NCI-H187 (cell line): ENCODE data around the gene GFRA3.
"Not testable (repeated sequence)": the region's sequence is repeated elsewhere in the genome, so short reads cannot be mapped to it uniquely, and the experiment has no call there.

Experiments used
- DNase-seq, 2 experiments: peaks; one replicate each; lab custom pipeline; 2025; lab: John Stamatoyannopoulos, UW

Gene GFRA3, protein sequence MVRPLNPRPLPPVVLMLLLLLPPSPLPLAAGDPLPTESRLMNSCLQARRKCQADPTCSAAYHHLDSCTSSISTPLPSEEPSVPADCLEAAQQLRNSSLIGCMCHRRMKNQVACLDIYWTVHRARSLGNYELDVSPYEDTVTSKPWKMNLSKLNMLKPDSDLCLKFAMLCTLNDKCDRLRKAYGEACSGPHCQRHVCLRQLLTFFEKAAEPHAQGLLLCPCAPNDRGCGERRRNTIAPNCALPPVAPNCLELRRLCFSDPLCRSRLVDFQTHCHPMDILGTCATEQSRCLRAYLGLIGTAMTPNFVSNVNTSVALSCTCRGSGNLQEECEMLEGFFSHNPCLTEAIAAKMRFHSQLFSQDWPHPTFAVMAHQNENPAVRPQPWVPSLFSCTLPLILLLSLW

DNA sequence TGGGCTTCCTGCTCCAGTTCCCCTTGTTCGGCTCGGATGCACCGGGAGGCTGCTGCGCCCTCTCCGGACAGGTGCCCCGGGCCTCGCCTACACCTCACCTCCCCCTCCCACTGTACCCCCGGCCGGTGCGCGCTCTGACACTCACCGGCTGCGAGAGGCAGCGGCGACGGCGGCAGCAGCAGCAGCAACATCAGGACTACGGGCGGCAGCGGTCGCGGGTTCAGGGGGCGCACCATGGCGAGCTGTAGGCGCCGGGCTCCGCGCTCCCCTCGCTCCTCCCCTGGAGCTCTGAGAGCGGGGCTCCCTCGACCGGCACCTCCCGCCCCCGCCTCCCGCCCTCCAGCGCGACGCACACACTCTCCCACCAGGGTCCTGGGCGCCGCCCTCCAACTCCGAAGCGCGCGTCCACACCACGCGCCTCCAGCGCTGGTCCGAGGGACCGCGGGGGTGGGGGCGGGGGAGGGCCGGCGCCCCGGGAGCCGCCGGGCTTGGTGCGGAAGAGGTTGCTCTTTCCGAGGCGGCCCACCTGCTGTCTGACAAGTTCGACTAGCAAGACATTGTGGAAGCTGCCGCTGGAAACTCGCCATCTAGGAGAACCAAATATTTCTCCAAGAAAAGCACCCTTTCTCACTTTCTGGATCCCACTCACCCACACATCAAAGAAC, at the start of gene GFRA3:
Gene GFRA3, minus strand, starts transcription at position 433 of the 665 bp plus-strand sequence. Its CDS starts 197 bp downstream, at position 236.
- DNase-seq, result no peak

DNA sequence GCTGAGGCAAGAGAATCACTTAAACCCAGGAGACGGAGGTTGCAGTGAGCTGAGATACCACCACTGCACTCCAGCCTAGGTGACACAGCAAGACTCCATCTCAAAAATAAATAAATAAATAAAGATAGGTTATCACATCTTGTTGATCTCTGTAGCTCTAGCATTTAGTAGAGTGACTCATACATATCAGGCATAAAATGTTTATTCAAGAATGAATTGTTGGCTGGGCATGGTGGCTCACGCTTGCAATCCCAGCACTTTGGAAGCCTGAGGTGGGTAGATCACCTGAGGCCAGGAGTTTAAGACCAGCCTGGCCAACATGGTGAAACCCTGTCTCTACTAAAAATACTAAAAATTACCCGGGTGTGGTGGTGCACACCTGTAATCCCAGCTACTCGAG, 43.8 kb upstream of the GFRA3 start:
- DNase-seq, result not testable (repeated sequence)

DNA sequence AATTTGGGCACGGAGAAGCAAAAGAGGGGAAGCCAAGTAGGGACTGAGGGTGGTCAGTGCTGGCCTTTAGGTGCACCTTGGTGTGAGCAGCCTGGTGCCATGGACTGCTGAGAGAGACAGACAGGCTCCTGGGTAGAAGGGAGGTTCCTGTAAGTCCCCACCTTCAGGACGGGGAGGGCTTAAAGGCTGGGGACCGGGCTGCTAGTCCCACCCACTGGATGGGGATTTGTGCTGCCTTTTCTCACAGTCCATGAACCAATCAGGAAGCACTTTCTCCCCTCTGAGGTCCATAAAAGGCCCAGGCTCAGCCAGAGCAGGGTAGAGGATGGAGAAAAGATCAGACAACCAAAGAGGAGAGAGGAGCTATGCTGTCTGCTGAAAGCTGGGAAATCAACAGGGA, 41.9 kb upstream of the GFRA3 start:
- DNase-seq, result no peak

DNA sequence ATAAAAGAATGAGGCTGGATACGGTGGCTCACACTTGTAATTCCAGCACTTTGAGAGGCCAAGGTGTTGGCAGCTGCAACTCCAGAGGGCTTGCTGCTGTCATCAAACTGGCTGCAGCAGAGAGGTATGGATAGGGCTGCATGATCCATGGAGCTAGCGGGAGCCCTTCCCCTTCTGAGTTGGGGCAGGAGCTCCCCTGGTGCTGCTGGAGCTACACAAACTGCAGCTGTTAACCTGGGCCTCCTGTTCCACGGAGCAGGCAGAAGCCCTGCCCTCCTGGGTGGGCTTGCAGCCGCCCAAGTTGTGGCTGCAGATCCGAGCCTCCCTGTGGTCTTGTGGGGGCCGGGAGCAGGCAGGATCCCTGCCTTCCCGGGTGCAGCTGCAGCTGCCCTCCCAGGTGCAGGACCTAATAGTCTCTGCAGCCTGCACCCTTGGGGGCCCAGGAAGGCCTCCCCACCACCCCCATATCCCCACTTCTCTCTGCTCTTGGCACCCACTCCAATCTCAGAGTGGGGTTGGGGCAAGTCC, 41.4 kb upstream of the GFRA3 start:
- DNase-seq, result no peak

DNA sequence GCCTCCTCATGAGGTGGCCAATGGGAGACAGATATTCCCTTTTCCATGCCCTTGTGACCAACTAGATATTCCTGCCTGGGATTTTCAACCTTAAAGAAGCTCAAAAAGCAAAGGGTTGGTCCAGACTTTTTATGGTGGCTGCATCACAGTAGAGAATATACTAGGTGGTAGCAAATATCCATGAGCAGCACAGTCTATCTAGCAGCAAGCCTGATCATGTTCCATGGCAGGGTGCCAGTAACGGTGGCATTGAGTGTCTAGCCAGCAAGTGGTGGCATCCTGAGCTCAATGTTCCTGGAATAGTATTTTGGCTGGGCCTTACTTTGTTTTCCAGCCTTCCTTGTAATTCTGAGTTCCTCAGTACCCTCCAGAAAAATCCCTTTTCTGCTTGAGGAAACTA, 31.4 kb upstream of the GFRA3 start:
- peak; percentile 16 to 40 for DNase-seq

DNA sequence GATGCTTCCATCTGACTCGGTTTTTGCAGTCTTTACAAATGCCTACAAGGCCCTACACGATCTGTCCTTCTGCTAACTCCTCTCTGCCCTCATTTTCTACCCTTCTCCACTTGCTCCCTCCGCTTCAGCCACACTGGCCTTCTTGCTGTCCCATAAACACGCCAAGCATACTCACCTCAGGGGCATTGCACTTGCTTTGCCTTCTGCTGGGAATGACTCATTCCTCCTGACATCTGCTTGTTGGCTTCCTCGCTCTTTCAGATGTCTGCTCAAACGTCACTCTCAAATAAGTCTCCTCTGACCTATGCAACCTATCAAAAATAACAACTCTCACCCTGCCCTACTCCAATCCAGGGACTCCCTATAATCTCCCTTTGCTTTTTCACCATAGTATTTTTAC, 29.0 kb upstream of the GFRA3 start:
- no peak for DNase-seq

DNA sequence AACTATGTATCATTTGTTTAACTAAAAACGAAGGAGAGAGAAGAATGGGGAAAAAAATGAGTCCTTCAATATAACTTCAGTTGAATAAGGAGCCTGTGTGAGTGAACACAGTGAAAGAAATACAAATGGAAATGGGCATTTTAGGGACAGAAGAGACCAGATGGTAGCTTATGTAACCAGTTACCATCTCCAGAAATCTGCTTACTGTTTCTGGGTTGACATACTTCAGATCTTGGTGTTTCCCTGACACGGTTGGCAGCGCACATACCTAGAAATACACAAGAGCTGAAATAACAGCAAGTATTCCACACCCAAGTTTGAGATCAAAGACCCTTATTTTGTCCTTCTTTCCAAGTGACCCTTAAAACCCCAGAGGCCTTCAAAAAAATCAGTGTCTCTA, 14.9 kb upstream of the GFRA3 start:
- DNase-seq, result no peak

DNA sequence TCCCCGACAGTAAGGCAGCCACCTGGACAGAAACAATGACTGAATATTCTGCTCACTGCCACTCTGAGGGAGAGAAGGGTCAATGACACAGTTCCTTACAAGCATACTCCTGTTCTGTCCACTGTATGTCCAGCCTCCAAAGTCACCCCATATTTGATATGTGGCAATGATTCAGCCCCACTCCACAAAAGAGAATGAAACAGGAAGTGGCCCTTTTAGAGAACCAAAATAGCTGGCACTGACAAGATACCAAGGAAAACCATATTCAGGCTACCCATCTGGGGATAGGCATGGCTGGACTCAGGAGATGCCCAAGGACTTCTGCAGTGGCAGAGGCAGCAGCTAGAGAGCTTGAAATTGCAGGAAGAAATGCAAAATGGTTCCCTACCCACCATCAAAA, 12.8 kb upstream of the GFRA3 start:
- DNase-seq, result no peak

DNA sequence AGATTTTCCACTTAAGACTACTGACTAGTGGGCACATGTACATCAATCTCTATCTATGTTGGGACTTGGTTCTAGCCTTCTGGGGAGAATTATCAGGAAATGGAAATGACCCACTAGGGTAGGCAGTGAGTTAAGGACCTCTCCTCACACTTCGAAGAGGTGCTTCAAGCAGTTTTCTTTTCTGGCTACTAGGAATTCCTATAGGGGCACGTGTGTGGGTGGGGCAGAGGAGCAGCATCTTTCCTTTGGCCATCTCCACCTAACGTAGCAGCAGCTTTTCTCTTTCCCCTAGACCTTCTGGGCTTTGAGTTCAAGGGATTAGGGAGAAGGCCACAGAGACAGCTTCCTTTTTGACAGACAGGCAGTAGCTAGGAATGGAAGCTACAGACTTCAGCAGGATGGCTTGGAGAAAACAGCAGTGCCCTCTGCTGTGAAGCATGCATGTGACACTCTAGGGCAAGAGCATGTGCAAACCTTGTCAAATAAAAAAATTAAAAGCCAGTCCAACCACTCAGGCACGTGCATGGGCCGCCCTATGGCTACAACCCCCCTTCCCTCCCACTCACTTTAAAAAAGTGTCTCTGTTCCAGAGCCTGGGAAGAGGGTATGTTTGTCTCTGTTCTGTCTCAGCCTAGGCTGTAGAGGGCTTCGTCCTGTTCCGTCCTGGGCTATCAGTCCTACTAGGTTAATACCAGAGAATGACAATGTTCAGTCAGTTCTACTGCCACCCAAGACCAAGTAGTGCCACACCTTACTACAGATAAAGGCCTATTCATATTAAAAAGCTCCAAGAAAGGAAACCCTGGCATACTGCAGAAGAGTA, 8.7 kb upstream of the GFRA3 start:
- no peak for DNase-seq

DNA sequence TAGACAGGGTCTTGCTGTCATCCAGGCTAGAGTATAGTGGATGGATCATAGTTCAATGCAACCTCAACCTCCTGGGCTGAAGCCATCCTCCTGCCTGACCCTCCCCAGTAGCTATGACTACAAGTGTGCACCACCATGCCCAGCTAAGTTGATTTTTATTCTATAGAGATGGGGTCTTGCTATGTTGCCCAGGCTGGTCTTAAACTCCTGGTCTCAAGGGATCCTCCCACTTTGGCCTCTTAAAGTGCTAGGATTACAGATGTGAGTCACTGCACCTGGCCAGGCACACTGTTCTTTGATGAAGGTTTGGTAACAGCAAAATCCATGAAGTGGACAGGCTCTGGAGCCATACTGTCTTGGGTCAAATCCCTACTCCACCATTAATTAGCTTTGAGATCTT, 6.5 kb upstream of the GFRA3 start:
- no peak for DNase-seq

DNA sequence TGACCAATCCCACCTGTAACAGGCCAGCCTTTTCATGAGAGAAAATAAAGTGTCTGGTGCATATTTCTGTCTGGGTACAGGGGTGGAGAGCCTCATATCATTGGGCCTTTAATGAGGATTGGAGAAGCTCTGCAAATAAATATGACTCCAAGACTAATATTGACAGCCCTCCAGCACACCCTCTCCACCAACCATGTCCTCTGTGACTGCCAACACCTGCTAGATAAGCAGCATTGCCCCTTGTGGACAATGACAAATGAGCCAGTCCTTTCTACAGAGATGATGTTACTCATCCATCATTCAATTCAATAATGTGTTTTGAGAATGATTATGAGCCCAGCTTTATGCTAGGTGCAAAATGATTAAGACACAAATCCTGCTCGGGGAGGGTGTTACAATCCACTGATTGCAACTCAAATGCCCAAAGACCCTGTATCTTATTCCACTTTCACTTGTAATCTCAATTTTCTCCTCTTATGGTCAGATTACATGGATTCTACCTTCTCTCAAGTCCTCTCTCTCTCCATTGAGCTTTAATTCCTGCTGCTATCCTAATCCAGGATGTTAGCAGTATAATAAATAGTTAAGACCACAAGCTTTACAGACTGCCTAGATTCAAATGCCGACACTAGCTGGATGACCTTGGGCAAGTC, 2.1 kb upstream of the GFRA3 start:
- peak in 1 of 2 experiments; percentile 5 for DNase-seq

DNA sequence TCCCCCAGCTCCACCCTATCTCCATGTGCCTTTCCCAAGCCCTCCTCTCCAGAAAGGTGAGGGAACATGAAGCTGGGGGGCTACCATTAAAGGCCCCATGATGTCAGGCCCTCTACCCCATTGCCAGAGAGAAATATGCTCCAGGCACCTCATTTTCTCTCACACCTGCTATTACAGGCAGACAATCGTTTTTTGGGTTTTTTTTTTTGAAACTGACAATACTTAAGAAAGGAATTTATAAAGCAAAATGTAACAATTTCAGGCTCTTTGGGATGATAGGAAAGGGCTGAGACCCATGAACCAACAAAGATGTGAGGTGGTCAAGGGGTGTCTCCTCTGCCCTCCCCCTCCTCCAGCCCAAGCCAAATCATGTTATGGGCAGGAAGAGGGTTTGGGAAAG, 1.5 kb upstream of the GFRA3 start:
- no peak for DNase-seq

DNA sequence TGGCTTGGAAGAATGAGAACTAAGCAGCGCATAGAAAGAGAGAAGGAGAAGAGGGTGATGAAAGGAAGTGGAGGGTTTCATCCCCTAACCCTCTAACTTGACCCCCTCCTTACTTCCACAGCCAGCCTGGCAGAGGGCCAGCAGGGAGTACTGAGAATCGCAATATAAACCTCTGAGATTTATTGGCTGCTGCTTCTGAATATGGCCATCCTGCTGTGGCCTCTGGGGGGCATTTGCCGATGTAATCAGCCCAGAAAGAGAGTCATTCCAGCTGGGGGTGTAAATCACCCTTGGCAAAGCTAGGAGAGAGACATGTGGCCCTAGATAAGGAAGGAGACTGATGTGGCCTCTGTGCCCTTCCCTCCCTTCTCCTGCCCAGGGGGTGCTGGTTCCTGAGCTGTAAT, 960 bp upstream of the GFRA3 start:
- DNase-seq, result no peak

DNA sequence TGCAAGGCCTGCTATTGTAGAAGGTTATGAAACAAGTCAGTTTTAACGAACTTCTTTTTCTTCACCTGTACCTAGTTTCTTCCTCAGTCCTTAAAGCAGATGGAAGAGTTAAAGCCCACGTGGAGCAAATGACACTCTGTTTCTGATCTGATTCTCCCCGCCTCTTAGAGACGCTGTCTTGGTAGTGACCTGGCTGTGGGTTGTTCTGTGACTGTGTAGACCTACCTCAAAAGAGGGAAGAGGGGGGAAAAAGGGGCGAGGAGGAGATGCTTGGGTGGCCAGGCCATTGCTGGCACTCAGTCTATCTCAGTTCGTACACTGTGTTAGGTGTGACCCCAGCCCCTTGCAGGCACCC, 610 bp downstream of the GFRA3 start:
- DNase-seq, result no peak

DNA sequence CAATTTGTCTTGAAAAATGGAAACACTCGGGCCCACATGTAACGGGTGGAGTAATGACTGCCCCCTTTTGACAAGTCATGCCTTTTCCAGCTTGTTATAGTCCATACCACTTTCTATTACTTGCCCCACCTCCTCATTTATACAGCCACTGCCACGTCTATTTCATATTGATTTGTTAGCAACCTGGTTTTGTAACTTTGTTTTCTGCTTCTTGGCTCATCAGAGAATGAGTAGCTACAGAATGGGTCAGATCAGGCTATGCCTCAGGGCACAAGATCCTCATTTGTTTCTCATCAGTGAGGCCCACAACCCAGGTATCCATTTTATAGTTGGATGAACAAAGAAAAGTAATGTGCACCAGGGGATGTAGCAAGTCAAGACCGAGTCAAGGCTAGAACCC, 1.7 kb downstream of the GFRA3 start:
- DNase-seq, result no peak

DNA sequence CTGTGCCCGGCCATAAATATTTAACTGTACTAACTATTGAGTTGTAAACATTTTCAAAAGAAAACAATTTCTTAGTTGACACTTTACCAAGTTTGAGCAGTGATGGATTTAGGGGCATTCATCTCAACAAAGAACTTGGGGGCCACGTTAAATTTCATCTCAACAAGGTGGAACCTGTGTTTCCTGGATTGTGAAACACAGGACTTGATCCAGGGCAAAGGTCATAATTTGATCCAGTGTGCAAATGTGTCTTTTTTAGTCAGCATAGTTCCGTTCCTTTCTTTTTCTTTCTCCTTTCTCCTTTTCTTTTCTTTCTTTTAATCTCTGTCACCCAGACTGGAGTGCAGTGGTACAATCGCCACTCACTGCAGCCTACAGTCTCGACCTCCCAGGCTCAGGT, 3.1 kb downstream of the GFRA3 start:
- DNase-seq, result no peak

DNA sequence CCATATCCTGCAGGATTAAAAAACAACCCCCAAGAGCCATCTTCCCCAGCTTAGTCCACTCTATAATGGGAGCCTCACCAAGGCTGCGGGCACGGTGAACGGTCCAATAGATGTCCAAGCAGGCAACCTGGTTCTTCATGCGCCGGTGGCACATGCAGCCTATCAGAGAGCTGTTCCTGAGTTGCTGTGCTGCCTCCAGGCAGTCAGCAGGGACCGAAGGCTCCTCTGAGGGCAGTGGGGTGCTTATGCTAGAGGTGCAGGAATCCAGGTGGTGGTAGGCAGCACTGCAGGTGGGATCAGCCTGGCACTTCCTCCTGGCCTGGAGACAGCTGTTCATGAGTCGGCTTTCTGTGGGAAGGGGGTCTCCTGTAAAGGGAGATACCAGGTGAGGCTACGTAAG, 10.2 kb downstream of the GFRA3 start:
- no peak for DNase-seq

DNA sequence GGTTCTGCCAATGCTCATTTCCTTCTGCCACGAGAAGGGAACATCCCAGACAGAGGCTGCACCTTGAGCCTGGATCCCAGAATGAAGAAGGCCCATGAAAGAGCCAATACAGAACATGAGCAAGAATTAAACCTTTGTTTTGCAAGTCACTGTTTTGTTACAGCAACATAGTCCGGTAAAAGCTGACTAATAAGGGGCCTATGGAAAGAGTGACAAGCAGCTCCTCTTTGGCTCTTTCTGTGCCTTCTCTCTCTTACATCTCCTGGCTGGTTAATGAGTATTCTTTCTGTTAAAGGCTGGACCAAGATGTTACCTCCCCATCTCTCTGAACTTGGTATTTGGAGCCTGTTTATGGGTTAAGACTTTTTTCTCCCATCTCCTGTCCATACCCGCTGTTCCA, 10.8 kb downstream of the GFRA3 start:
- DNase-seq, result no peak

DNA sequence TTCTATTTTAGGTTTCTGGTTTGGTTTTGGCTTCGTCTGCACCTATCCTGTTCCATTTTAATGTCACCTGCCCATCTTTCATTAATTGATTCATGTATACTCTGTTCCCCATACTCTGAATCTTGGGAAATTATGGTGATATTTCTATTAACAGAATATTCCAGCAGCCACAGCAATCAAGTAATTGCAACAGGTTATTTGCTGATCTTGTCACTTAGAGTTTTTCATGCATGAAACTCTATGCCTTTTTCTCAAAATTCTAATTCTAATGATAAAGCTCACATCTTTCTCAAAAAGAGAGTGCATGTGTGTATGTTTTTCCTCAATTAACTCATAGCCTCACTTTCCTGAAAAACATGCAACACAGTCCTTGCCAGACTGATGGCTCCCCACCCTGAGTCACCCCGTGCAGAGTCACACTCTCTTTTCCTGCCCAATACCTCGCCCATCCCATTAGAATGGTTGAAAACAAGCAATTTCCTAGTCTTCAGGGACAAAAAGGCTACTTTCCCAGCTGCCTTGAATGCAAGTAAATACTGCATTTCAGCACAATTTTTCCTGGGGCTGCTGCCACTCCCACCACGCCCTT, 15.6 kb downstream of the GFRA3 start:
- DNase-seq, result no peak

DNA sequence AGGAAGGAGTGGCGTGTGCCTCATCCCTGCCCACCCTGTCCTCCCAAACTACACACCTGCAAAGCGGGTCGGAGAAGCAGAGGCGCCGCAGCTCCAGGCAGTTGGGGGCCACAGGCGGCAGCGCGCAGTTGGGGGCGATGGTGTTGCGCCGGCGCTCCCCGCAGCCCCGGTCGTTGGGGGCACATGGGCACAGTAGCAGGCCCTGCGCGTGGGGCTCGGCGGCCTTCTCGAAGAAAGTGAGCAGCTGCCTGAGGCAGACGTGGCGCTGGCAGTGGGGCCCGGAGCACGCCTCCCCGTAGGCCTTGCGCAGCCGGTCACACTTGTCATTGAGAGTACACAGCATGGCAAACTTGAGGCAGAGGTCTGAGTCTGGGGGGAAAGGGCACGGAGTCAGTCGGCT, 16.8 kb downstream of the GFRA3 start:
- no peak for DNase-seq

DNA sequence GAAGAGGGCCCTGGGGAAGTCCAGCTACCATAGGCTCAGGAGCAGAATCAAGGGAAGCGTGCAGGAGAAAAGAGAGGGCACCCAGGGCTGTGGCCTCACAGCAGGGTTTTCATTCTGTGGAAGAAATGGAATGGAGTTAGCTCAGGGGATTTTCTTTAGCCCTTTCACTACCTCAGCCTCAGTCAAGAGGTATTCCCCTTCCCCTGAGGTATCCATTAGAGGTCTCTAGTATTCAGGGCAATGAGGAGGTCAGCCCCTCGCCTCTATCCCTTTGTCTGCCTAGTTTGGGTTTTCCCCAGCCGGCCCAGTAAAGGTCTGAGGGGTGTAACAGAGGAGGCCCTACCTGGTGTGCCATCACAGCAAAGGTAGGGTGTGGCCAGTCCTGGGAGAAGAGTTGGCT, 21.5 kb downstream of the GFRA3 start:
- no peak for DNase-seq

DNA sequence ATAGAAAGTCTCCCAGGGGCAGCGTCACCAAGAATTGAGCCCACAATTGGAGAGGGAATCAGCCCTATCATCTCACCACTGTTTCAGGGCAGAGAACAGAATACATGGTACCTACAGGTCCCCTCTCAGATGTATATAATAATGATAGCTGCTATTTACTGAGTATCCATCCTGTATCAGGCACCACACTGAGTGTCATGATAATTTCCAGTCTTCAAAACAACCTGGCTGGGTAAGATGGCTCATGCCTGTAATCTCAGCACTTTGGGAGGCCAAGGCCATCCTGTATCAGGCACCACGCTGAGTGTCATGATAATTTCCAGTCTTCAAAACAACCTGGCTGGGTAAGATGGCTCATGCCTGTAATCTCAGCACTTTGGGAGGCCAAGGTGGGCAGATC, 26.6 kb downstream of the GFRA3 start:
- not testable (repeated sequence) for DNase-seq
